Stimulated activated CD8-positive, alpha-beta memory T cell treated with anti-CD3 and anti-CD28 coated beads, Interleukin-15, amount 100 ng/mL, for 1 hour (primary cell): ENCODE data around the gene SYDE1.

ENCODE experiments used
- DNase-seq: peaks from one replicate; pipeline ENCODE4 v3.0.0-alpha.2; 2020; ENCODE audit warnings: low read depth

Gene SYDE1

DNA sequence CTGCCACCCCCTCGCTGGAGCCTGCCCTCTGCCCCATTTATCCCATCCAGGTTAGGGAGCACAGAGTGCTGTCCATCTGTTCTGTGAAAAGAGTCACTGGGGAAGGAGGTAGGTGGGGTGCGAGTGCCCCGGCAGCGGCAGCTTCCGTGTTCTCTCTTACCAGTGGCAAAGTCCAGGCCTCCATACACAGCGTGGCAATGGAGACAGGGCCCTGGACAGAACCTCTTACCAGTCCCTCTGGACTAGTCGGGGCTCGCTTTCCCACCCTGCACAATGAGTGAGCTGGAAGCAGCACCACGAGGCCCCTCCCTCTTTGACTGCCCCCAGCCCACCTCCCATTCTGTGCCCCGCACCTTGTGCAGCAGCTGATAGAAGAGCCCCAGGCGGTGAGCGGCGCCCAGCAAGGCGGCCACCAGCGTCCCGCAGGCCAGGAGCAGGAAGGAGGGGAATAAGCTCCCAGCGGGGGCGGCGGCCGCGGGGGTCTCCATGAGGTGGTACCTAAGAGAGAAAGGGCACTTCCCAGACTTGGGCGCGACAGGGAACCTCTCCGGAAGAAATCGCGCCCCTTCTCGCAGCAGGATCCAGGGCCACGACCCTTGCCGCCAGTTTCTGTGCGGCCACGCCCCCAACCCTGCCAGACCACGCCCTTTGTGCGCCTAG lies 17.5 kb downstream of the SYDE1 start:
- no peak for DNase-seq

DNA sequence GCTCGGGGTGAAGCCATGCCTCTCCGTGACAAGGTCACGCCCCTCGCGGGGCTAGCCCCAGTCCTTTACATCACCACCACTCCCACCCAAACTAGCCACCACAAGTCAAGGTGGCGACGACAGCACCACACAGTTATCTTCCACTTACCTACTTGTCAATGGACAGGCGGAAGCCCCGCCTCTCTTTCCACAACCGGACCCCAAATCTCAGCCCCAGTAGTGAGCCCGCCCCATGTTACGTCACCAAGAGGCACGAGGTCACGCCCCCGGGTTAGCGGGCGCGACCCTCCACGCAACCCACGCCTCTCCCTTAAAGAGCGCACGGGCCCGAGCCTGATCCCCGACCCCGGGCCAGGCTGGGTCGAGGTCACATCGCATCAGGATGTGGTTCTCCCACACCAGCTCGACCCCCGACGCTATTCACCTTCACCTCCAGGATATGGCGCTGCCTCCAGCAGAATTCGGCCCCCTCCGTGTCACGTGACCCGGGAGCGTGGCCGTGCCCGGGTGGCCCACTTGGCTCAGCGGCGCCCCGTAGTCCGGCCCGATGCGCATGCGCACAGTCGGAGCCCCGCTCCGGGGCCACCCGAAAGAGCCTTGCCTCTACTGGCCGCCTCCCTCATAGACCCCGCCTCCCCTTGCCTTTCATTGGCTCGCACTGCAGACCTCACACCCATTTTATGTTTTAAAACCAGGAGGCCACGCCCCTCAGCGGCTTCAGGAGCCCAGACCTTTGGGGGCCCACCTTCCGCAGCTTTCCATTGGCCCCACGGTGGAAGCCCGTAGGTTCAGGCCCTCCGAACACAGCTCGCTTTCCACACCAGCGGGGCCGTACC lies 18.2 kb downstream of the SYDE1 start:
- peak; percentile 95 for DNase-seq

DNA sequence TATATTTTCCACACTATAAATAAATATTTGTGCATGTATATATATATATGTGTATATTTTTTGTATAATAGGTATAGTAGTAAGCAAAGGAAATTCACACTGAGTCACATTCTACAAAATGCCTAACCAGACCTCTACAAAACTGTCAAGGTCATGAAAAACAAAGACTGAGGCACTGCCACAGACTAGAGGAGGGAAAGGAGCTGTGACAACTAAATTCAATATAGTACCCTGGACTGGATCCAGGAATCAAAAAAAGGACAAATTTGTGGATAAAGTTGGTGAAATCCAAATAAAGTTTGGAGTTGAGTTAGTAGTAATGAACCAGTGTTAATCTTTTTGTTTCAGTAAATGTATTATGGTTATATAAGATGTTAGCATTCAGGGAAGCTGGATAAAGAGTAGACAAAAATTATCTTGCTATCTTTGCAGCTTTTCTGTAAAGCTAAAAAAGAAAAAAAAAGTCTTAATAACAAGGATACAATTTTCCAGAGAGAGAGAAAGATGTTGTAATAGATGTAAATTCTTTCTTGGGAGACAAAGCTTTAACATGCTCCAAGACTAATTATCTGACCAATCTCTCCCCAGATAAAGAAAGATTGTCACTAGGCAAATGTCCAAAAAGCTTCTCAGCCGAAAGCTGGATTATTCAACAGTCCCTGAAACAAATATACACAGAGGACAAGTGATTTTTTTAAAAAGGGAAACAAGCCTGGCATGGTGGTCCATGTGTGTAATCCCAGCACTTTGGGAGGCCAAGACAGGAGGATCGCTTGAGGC lies 19.1 kb downstream of the SYDE1 start:
- no peak for DNase-seq

DNA sequence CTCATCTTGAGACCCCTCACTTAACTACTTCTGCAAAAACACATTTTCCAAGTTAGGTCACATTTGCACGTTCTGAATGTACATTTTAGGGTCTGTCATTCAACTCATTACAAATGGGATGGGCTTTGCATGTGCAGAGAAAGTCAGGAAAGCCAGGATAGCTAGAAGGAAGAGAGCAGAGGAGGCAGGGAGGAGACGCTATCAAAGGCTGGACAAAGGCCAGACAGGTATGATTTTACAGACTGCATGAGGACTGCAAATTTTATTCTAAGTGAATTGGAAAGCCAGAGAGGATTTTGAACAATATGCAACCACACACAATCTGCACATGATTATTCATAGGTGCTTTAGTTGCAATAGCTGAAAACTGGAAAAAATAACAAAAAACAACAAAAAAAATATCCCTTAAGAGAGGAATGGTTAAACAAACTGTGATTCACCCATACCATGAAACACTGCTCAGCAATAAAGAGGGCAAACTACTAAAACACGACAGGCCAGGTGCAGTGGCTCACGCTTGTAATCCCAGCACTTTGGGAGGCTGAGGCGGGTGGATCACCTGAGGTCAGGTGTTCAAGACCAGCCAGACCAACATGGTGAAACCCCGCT lies 21.1 kb downstream of the SYDE1 start:
- DNase-seq: no peak

DNA sequence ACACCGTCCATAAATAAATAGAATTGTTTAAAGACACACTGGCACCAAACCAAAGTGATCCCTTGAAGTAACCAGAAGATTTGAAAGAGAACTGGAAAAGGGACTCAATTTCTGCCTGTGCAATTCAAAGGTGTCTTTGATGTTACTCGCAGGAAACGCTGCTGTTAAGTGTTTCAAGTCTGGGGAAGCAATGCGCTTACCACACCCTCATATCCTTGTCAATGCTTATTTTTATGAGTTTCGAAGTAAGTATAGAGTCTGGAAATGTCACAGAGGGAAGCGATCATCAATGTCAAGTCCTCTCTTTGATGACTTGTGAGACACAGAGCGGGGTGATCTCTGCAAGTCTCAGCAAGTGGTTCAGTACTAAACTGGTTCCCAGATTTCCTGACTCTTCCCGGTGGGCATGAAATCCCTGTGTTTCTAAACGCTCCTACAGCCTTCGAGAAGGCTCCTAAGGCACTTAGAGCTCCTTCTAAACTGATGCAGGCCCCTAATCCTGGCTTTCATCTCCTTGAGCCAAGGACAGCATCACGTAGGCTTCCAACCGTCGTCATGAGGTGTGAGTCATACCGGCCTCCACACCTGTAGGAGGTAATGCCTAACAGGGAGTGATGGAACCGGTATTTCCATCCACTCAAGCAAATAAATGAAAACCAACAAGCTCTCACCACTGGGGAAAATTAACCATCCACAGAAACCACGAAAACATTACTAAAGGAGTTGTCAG lies 22.8 kb downstream of the SYDE1 start:
- no peak for DNase-seq

DNA sequence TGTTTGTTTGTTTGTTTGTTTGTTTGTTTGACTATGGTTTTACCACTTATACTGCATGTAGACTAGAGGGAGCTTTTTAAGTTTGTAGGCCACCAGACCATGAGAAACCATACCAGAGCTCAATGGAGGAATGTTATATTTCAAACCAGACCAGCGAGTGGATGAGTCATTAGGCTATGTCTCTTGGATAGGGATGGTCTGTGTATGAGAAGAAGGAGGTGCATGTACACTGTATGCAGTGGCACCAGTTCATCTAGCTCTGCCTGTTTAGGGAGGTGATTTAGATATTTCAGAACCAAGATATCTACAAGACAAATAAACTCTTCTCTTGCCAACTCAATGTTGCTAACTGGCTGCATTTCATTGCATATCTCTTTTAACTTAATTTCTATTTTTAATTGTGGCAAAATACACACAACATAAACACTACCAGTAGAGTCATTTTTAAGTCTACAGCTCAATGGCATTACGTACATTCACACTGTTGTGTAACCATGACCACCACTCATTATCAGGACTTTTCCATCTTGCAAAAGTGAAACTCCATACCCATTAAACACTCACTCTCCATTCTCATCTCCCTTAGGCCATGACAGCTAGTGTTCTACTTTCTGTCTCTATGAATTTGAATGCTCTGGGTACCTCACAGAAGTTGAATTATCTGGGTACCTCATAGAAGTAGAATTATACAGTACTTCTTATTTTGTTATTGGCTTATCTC lies 29.2 kb downstream of the SYDE1 start:
- no peak for DNase-seq

DNA sequence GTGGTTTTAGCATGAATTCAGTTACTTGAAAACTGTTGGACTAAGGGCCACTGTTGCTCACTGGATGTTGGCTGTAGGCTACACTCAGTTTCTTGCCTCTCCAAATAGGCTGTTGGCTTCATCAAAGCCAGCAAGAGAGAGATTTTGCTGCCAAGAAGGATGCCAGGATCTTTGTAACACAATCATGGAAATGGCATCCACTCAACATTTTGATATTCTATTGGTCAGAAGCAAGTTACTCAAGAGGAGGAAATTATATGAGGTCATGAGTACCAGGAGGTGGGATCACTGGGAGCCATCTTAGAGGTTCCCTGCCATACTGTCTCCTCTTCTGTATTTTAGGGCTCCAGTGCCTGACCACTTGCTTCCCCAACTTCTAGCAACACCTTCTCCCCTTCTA lies 30.6 kb downstream of the SYDE1 start:
- DNase-seq: no peak

DNA sequence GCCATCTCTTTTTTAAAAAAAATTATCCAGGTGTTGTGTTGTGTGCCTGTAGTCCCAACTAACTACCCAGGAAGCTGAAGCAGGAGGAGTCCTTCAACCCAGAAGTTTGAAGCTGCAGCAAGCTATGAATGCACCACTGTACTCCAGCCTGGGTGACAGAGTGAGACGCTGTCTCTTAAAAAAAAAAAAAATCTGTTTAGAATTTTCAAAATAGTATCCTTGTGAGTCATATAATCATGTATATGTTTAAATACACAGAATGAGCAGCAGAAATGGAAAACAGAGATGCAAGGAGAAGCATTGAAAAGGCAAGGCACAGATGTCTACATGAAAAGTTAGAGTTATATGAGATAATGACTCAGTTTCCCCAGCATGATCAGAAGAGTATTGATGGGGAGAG lies 31.2 kb downstream of the SYDE1 start:
- DNase-seq: no peak

DNA sequence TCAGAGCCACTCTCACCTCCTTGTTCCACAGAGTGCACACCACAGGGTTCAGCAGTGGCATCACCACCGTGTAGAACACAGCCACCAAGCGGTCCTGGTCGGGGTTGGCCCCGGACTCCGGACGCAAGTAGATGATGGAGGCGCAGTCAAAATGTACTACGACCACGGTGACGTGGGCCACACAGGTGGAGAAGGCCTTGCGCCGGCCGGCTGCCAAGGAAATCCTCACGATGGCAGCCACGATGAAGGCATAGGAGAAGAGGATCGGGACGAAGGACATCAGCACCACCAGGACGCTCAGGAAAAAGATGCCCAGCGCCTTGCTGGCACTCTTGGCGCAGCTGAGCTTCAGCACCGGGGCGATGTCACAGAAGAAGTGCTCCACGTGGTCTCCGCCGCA lies 33.9 kb downstream of the SYDE1 start:
- no peak for DNase-seq

DNA sequence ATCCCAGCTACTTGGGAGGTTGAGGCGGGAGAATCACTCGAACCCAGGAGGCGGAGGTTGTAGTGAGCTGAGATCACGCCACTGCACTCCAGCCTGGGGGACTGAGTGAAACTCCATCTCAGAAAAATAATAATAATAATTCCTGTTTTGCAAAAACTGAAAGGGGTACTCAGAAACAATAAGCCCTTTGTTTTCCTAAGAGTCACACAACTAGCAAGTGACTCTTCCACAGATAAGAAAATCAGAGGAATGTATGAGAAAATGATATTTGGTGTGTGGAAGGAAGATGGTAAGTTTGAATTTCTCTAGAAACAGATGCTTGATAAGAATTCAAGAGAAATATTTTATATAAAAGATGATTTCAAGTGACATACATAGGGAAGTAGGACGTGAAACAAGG lies 35.1 kb downstream of the SYDE1 start:
- no peak for DNase-seq

DNA sequence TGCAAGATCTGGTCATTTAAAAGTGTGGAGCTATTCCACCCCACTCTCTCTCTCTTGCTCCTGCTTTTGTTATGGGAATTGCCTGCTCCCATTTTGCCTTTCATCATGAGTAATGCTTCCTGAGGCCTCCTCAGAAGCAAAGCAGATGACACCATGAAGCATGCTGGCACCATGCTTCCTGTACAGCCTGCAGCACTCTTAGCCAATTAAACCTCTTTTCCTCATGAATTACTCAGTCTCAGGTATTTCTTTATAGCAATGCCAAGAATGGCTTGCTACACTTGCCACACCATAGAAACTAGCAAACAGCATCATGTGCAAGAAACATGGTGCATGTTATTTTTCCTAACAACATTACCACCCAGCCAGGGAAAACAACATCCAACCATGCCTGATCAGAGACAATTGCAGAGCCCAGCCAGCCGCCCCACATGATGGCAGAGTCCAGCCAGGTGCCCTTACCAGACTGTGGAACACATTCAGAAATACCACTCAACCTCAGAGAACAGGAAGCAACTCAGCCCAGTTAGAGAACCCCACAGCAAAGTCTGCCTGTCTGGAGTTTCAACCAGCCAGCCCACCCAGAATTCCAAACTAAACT lies 36.9 kb downstream of the SYDE1 start:
- no peak for DNase-seq

DNA sequence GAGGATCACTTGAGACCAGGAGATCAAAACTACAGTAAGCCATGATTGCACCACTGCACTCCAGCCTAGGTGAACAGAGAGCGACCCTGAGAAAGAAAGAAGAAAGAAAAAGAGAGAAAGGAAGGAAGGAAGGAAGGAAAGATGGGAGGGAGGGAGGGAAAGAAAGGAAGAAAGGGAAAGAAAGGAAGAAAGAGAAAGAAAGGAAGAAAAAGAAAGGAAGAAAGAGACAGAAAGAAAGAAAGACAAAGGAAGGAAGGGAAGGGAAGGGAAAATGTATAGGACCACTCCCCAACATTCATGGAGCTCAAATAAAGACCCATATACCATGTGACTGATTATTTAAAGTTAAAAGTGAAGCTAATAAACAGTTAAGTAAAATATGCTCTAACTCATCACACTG lies 39.9 kb downstream of the SYDE1 start:
- no peak for DNase-seq

DNA sequence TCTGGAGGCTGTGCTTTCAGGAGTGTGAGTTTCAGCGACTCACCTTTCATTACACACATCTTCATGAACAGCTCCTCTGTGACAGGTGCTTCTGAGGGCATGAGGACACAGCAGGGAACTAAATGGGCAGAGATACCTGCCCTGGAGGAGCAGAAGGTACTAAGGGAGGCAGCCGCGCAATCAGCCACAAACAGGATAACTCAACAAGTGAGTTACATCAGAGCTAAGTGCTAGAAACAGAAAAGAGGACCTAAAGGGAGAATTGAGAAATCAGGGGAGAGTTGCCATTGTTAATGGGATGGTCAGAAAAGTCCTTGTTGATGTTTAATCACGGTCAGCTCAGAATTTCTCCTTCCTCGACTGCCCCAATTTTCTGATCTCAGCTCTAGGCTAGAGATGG lies 42.5 kb downstream of the SYDE1 start:
- DNase-seq: no peak

DNA sequence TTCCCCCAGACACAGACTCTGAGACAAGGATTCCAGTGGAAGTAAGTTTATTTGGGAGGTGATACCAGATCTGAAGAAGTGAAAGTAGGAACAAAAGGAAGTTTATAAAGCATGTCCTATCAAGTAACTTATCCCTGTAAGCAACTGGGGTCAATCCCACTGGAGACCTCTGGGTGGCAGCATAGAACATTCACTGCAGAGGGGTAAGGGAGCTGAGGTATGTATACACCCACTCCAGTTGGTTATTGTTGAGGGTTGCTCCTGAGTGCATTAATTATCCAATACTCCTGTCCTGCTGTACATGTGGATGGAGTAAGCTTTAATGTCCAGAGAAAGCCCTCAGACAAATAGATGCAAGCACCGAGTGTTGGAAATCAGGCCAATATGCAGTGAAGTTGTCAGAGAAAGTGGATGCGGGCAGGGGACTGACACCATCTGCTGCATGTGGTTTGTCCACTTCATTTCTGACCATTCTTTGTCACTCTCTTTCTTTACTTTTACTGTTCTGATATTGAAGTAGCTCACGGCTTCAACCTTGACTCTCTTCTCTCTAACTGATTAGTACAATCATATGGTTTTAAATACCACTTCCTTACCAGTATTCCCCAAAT lies 46.9 kb downstream of the SYDE1 start:
- DNase-seq: no peak

DNA sequence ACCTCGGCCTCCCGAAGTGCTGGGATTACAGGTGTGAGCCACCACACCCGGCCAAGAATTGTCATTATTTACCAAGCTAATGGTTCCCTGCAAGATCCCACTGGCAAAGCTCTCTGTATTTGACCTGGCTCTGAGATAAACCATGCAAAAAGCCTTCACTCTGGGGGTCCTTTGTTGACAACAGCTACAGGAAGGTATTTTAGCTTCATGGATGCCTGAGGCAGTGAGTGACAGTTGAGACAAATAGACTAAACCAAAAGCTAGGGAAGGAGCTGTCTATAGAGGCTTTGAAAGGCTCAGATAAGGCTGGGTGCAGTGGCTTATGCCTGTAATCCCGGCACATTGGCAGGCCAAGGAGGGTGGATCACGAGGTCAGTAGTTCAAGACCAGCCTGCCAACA lies 48.1 kb downstream of the SYDE1 start:
- DNase-seq: no peak

DNA sequence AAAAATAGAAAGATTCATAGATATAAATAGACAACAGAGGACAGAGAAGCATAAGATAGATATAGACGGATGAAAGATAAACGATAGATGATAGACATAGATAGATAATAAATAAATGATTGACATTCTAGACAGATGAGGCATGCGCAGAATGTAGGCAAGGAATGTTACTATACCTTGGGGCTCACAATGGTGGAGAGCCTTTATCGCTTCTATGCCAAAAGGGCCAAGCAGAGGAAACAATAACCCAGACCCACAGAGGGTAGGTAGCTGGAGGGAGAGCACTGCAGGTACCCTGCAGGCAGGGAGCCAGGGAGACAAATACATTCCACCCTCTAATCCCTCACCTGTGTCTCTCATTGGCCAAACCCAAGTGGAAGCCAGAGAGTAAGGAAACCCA lies 49.2 kb downstream of the SYDE1 start:
- no peak for DNase-seq

DNA sequence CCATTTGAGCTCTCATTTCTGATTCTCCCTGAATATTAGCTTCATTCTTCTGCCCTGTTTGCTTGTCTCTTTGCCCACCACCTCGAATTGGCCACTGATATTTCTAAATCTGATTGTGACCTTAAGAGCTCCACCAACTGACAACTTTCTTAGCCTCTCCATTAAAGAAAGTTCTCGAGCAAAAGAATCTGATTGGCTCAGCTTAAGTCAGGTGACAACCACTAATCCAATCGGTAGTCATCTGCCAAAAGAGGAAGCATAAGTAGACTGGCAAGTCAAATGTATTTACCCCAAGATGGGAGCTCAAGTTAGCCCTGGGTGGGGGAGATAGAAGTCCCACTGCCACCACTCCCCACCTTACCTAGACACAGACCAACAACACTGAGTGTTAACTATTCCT lies 52.0 kb downstream of the SYDE1 start:
- DNase-seq: no peak

DNA sequence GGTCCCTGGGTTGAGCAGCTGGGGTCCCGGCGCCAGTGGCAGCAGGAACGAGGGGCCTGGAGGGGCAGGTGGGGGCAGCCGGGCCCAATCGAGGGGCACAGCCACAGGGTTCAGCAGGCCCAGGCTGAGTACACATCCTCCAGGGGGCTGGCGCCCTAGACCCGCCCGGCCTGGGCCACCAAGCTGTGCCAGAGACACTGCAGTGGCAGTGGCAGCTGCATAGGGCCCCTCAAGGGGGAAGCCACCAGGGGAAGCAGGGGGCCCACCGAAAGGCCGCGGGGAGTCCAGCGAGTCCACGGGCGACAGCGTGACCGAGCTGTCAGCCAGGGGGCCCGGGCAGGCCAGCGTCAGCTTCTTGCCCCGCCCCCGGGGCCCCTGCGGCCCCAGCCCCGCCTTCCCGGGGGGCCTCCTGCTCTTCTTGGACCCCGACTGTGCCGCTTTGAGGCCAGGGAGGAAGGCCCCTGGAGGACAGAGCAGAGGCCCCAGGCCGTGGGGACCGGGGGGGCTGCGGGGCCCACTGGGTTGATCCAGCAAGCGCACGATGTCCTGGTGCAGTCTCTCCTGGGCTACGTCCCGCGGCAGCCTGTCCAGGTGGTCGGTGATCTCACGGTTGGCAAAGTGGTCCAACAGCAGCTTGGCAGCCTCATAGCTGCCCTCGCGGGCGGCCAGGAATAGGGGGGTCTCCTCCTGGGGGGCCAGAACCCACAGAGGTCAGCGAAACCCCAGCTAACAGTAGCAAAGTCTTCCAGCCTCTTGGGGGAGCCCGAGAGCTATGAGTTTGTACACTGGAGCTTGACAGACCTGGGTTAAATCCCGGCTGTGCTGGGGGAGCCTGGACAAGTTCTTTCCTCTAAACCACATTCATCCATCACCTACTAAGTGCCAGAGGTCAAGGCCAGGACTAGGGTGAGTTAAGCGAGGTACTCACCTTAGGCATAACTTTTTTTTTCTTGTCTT lies 54.1 kb downstream of the SYDE1 start:
- no peak for DNase-seq
